Esophagus squamous epithelium (tissue), 4 donors: ENCODE measurements around the gene KRT78.

Experiments
- CTCF ChIP-seq, 6 experiments: fragments of 450-650 bp in 4 of 6; fragments of 200-600 bp in 2 of 6; sonication (generic) in 2 of 6; IDR thresholded peaks; one replicate each; pipeline ENCODE4 v1.5.1; 2016 to 2019; ENCODE audit warnings: antibody characterized with exemption in 6 of 6, mild to moderate bottlenecking in 4 of 6, moderate library complexity in 4 of 6
- POLR2A ChIP-seq, 4 donors: fragments of 450-650 bp; IDR thresholded peaks; one replicate each; pipeline ENCODE4 v1.6.1; 2017; ENCODE audit warnings: antibody characterized with exemption in 4 of 4, mild to moderate bottlenecking in 4 of 4, moderate library complexity in 3 of 4

GRCh38 chr12:52815161-52815560 lies 33.6 kb downstream of the KRT78 start:
- TF ChIP-seq POLR2A (IDR thresholded peaks at IDR 0.05), result no peak
- TF ChIP-seq CTCF (IDR thresholded peaks at IDR 0.05), result no peak
